Erythroblast (primary cell): Measurements from ENCODE around the gene S100A1.
A peak's percentile ranks its signal among the peaks of the same experiment; 100 is the strongest.
"Not testable (repeated sequence)": the region's sequence is repeated elsewhere in the genome, so short reads cannot be mapped to it uniquely, and the experiment has no call there.

Experiments
- DNase-seq, 2 experiments: peaks; one replicate each; lab custom pipeline; 2025; lab: John Stamatoyannopoulos, UW
- GATA1 ChIP-seq: IDR thresholded peaks from 2 replicates; pipeline ENCODE4 v1.6.1; 2011; ENCODE audit warnings: low read depth, mild to moderate bottlenecking, control low read depth, low read length, moderate library complexity
- POLR2A ChIP-seq: IDR thresholded peaks from 2 replicates; pipeline ENCODE4 v1.6.1; 2011; ENCODE audit warnings: mild to moderate bottlenecking, low read length

Gene S100A1

DNA sequence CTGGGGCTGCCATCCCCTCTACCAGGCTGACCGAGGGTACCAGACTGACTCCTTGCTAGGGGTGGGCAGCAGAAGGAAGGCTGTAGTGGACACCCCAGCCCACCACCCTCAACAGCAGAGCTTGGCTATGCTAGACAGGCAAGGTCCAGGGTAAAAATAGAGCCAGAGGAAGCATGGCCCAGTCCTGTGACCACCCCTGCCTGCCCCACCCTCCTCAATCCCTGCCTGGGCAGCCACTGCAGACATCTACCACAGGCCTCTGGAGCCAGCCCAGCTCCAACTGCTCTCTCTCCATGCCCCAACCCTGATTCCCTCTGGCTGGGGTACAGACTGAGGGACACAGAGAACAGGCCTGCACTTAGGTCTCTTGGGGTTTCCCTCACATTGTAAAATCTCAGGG lies 1.7 kb downstream of the S100A1 start:
- no peak for DNase-seq
- TF ChIP-seq POLR2A (no peak), GATA1 (no peak)

DNA sequence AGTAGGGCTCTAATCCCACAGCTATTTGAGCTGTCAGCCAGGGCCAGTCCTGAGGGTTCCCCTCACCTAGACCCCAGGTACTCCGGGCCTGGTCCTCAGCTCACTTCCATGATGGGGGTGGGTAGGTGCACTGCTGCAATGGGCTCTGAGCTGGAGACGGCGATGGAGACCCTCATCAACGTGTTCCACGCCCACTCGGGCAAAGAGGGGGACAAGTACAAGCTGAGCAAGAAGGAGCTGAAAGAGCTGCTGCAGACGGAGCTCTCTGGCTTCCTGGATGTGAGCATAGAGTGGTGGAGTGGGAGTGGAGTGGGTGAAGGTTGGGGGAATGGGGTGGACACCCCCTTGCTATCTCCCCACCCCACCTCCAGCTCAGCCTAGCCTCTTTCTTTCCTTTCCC lies 2.1 kb downstream of the S100A1 start:
- no peak for DNase-seq
- TF ChIP-seq POLR2A = no peak
- no peak for TF ChIP-seq GATA1

DNA sequence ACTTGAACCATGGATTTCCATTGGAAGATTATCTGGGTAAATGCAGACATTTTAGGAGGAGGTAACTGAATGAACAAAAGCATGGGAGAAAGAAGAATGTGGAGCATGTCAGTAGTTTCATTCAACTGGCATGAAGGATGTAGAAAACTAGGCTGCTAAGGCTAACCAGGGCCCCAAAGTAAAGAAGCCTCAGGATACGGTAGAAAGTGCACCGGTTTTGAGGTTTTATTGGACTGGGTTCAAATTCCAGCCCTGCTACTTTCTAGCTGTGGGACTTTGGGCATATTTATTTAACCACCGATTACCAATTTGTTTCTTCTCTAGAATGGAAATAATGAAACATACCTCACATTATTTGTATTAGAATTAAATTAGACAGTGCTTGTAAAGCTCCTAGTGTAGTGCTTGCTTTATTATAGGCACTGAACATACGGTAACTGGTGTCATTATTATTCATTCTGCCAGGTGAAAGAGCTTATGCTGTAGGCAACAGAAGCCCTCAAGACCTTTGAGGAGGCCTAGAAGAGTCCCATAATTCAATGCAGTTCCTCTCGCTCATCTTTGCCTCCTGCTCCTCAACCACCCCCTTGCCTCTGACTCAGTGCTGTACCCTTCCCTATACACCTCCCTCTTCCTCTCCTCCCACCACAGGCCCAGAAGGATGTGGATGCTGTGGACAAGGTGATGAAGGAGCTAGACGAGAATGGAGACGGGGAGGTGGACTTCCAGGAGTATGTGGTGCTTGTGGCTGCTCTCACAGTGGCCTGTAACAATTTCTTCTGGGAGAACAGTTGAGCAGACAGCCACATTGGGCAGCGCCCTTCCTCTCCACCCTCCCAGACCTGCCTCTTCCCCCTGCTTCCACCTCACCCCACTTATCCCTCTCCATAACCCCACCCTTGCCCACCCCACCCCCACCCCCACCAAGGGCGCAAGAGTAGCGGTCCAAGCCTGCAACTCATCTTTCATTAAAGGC lies 3.1 kb downstream of the S100A1 start:
- TF ChIP-seq GATA1 = no peak
- TF ChIP-seq POLR2A = no peak
- no peak for DNase-seq

DNA sequence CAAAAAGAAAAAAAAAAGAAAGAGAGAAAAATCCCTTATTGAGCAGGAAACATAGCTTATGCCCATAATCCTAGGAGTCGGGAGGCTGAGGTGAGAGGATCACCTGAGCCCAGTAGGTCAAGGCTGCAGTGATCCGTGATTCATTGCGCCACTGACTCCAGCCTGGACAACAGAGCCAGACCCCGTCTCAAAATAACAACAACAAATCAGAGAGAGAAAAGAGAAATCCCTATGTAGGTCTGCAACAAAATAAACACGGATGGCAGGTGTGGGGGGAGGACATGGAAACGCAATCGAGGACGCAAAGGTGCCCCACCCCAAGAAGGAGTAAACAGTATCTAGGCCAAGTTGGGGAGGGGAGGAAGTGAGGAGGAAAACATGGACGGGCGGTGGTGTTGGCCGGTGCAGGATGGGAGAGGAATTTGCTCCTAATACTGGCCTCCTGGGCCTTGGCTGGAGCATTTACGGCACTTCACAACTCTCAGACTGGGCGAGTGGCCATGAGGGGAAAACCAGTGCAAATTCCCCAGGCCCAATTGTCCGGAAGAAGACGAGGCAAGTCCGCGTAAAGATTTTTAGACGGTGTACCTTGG lies 5.0 kb downstream of the S100A1 start:
- TF ChIP-seq GATA1 (no peak), POLR2A (no peak)
- no peak for DNase-seq

DNA sequence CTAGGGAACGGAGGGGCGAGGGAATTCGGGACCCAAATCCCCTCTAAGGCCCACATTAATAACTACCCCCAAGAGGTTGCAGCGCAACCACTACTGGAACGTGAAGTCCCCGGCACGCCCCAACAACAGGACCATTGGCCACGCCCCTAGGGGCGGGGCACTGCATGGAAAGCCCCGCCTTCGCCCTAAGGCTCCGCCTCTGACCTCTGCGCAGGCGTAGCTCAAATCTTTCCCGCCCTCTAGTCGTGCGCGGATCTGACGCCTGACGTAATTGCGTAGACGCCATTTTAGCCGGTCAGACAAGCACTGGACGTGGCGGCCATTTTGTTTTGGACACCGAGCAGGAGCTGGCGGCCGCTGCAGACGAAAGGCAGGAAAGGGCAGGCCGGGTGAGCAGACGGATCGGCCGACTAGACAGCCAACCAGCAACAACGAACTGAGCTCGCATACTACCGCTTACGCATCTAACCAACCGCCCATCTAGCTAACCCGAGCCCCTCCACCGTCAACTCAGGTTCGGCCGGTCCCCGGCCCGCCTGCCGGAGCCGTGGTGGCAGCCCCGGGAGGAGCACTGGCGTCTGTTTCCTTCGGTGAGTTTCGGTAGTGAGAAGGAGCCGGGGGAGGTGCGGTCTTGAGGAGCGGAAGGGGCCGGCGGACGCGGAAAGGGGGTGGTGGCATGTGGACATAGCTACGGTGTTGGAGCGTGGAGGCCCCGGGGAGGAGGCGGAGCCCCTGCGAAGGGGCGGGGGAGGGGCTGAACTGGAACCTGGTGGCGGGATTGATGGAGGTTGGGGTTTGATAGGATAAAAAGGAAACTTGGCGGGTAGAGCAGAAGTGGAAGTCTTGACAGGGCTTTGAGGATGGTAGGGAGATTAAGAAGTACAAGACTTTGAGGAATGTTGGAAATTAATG lies 5.8 kb downstream of the S100A1 start, which contains the start of gene CHTOP:
CHTOP (plus strand) TSS at position 313 of the 912 bp plus-strand sequence. CDS start 2,523 bp downstream, outside the sequence.
- DNase-seq = peak; percentile 99
- TF ChIP-seq POLR2A (peak; percentile 94), GATA1 (no peak)

DNA sequence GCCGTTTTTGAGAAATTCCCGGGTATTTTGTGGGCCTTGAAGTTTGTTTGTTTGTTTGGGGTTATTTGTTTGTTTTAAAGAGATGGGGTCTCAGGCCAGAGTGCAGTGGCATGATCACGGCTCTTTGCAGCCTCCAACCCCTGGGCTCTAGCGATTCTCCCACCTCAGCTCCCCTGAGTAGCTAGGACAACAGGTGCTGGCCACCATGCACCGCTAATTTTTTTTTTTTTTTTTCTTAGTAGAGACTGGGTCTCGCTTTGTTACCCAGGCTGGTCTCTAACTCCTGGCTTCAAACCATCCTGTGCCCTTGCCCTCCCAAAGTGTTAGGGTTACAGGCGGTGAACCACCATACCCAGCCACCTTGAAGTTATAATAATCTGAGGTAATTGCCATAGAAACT lies 7.6 kb downstream of the S100A1 start:
- TF ChIP-seq GATA1 (no peak), POLR2A (no peak)
- no peak for DNase-seq

DNA sequence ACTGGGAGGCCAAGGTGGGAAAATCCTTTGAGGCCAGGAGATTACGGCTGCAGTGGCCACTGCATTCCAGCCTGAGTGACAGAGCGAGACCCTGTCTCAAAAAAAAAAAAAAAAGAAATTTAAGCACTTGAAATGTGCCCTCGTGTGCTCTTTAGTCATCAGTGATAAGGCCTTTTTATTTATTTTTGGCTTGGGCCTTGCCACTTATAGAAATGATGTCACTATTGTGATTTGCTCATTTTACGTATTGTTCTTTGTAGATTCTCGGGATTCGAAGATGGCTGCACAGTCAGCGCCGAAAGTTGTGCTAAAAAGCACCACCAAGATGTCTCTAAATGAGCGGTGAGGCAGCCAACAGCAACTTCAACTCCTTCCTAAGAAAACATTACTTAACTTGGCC lies 8.1 kb downstream of the S100A1 start:
- no peak for DNase-seq
- TF ChIP-seq GATA1 (no peak), POLR2A (no peak)

DNA sequence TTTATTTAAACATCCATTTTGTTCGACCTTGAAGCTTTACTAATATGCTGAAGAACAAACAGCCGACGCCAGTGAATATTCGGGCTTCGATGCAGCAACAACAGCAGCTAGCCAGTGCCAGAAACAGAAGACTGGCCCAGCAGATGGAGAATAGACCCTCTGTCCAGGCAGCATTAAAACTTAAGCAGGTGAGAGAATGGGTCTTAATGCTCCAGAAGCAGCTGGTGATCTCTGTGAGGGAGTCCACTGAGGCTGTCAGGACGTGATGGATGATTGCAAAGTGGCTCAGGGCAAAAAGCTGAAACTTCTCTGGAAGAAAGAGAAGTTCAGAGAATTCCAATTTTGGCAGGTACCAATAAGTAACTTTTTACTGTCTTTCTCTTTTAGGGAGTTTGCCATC lies 10.0 kb downstream of the S100A1 start:
- DNase-seq = no peak
- TF ChIP-seq POLR2A = no peak
- TF ChIP-seq GATA1 = no peak

DNA sequence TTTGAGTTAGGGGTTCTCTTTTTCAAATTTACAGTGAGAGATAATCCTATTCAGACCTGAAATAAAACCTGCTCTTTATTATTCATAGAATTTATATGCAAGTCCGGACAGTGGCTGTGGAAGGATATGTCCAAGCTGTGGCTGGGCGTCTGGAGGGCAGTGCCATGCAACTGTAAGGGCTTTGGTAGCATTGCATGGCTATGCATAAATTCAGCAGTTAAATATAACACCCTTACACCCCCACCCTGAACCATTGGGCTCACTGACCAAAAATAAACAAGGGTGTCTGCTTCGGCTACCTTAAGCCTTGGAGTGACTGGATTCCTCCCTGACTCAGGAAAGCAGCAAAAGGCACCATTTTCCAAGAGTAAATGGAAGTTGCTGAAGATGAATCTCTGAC lies 11.0 kb downstream of the S100A1 start:
- TF ChIP-seq GATA1 (no peak), POLR2A (no peak)
- DNase-seq = no peak

DNA sequence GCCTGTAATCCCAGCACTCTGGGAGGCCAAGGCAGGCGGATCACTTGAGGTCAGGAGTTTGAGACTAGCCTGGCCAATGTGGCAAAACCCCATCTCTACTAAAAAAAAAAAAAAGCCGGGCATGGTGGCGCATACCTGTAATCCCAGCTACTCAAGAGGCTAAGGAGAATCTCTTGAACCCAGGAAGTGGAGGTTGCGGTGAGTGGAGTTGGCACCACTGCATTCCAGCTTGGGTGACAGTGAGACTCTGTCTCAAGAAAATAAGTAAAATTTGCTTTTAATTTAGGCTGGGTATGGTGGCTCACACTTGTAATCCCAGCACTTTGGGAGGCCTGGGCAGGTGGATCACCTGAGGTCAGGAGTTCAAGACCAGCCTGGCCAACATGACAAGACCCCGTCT lies 12.0 kb downstream of the S100A1 start:
- not testable (repeated sequence) for DNase-seq

DNA sequence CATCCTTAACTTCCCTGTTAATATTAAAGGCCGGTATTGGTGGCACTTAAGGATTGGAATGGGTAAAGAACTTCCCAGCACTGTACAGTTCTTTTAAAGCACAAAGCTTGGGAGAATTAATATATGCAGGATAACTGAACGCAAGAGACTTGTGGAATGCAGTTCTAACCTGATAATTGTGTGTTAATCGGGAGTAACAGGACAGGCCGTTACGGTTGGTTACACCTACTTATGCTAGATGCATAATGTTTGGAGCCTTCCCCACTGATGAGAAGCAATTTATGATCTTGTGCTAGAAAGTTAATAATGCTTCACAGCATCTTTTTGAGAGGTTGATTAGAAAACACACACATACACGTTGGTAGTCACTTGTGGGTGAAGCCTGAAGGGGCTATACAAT lies 12.6 kb downstream of the S100A1 start:
- TF ChIP-seq GATA1 = no peak
- TF ChIP-seq POLR2A = no peak
- no peak for DNase-seq

DNA sequence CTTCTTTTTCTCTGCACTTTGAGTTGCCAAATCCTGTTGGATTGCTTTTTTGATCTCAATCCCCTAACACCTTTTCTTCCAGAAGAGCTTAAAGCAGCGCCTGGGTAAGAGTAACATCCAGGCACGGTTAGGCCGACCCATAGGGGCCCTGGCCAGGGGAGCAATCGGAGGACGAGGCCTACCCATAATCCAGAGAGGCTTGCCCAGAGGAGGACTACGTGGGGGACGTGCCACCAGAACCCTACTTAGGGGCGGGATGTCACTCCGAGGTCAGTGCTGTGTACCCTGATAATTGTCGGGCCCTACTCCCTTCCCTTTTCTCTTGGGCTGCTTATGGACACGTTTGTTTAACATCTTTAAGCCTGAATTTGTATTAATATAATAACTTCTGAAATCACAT lies 13.9 kb downstream of the S100A1 start:
- no peak for DNase-seq
- TF ChIP-seq POLR2A (no peak), GATA1 (no peak)

DNA sequence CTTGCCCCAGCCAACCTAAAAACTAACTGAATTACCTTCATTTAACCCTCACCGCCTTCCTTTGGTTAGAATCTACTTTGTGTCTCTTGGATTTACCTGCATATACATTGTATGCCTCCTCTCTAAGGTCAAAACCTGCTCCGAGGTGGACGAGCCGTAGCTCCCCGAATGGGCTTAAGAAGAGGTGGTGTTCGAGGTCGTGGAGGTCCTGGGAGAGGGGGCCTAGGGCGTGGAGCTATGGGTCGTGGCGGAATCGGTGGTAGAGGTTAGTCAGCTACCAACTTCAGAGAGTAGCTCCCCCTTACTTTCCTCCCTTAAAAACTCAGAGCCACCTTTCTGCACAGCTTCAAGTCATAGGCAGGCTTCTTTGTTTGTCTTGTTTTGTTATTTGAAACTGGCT lies 14.9 kb downstream of the S100A1 start:
- no peak for TF ChIP-seq GATA1
- TF ChIP-seq POLR2A = no peak
- DNase-seq = no peak
